Measurements from ENCODE around the gene USP31.

GRCh38 chr16:23101012-23101550, 48.2 kb downstream of the USP31 start:
- TF ChIP-seq CTCF (IDR thresholded peaks at IDR 0.05) (no peak), POLR2A (IDR thresholded peaks at IDR 0.05) (no peak)
